Endometrium (tissue), 2 donors: ENCODE measurements around the gene ZNF839.

Source experiments
- FAIRE-seq: peaks from 2 replicates; lab custom pipeline; 2012; peaks lifted over from hg19 to GRCh38; lab: Jason Lieb, UNC
- donor health status: control.
- donor health status: control.

Gene ZNF839

GRCh38 chr14:102389246-102389645 is 69.7 kb downstream of the ZNF839 start:
- no peak for FAIRE-seq

- FAIRE-seq: no peak
Observed at GRCh38 chr14:102390064-102390855, 70.7 kb downstream of the ZNF839 start.
